HG03558 (cell line): Measurements from ENCODE around the gene PBXIP1.
A peak's percentile ranks its signal among the peaks of the same experiment; 100 is the strongest.
"Not testable (repeated sequence)": the region's sequence is repeated elsewhere in the genome, so short reads cannot be mapped to it uniquely, and the experiment has no call there.

Experiments
- ATAC-seq: cut with Tn5 transposase; IDR thresholded peaks from one replicate; pipeline ENCODE4 v1.9.1; 2021; ENCODE audit warnings: moderate number of reproducible peaks; ENCODE audit not compliant: unreplicated experiment; ENCODE audit errors: extremely low read depth

PBXIP1 gene

GRCh38 chr1:154955718-154956543 lies at the start of gene PBXIP1:
Gene PBXIP1 (minus strand): TSS chr1:154956099. CDS start chr1:154953721, 2,378 bp downstream.
- no peak for ATAC-seq

- ATAC-seq, result no peak
These were observed 49.4 kb upstream of the PBXIP1 start for GRCh38 chr1:155005076-155006011.

- ATAC-seq, result no peak
These were observed 48.6 kb upstream of the PBXIP1 start for GRCh38 chr1:155004352-155005075.

GRCh38 chr1:155003766-155004351 lies 48.0 kb upstream of the PBXIP1 start:
- no peak for ATAC-seq

- no peak for ATAC-seq
These were observed 47.4 kb upstream of the PBXIP1 start for GRCh38 chr1:155003227-155003765.

- no peak for ATAC-seq
These were observed 46.7 kb upstream of the PBXIP1 start, which contains the start of gene ZBTB7B for GRCh38 chr1:155002464-155003226. Gene ZBTB7B (plus strand): TSS chr1:155002802. CDS start chr1:155014661, 11,859 bp downstream.

GRCh38 chr1:155001675-155002463 lies 46.0 kb upstream of the PBXIP1 start:
- no peak for ATAC-seq

GRCh38 chr1:155001425-155001674 lies 45.5 kb upstream of the PBXIP1 start:
- no peak for ATAC-seq

GRCh38 chr1:155000726-155001424 lies 45.0 kb upstream of the PBXIP1 start:
- ATAC-seq, result peak; percentile 26

GRCh38 chr1:155000411-155000725 lies 44.5 kb upstream of the PBXIP1 start:
- no peak for ATAC-seq

- ATAC-seq, result no peak
These were observed 43.9 kb upstream of the PBXIP1 start for GRCh38 chr1:154999571-155000410.

GRCh38 chr1:154998818-154999570 lies 43.1 kb upstream of the PBXIP1 start:
- ATAC-seq, result no peak

GRCh38 chr1:154998201-154998780 lies 42.4 kb upstream of the PBXIP1 start:
- no peak for ATAC-seq

- no peak for ATAC-seq
These were observed 41.2 kb upstream of the PBXIP1 start for GRCh38 chr1:154996966-154997701.

- ATAC-seq, result not testable (repeated sequence)
These were observed 39.5 kb upstream of the PBXIP1 start for GRCh38 chr1:154995301-154995983.
